Mucosa of descending colon (tissue), 3 donors: ENCODE results near the gene FUT8. TPM values are rescaled to one million over a fixed set of nuclear protein-coding genes. Genes with fewer than 3 reads are reported as not detected.

Source experiments
- ATAC-seq: fragments of 200-7000 bp; cut with Tn5 transposase; one replicate; pipeline ENCODE4 v1.9.1; 2020; ENCODE audit warnings: mild to moderate bottlenecking, moderate library complexity
- DNase-seq, 3 donors: peaks; one replicate each; pipeline ENCODE4 v3.0.0-alpha.2; 2020
- H3K36me3 ChIP-seq: fragments of 200-600 bp; one replicate; pipeline ENCODE4 v1.8.0; 2021; ENCODE audit warnings: low read depth, mild to moderate bottlenecking
- H3K4me1 ChIP-seq: fragments of 200-600 bp; one replicate; pipeline ENCODE4 v1.8.0; 2021; ENCODE audit warnings: low read depth, mild to moderate bottlenecking
- H3K4me3 ChIP-seq: fragments of 200-600 bp; one replicate; pipeline ENCODE4 v1.8.0; 2021; ENCODE audit warnings: mild to moderate bottlenecking
- H3K9me3 ChIP-seq: fragments of 200-600 bp; one replicate; pipeline ENCODE4 v1.8.0; 2021; ENCODE audit warnings: mild to moderate bottlenecking
- CTCF ChIP-seq: fragments of 200-600 bp; IDR thresholded peaks from one replicate; pipeline ENCODE4 v1.8.0; 2022; ENCODE audit warnings: antibody characterized with exemption, mild to moderate bottlenecking
- intact Hi-C, 2 donors: fragments of 100-400 bp; cut with DNase I in 1 of 2; cut with micrococcal nuclease in 1 of 2; formaldehyde crosslinking; loops; one replicate each; pipeline versions ENCODE4 v1.11.0 to v1.11.1; 2022; cut with DNase I, micrococcal nuclease
- total RNA-seq, 3 donors: library from RNA; stranded (reverse); fragmentation: NEBNext Ultra II Directional in 2 of 3; extraction: Animal tissue kit (Norgen Biotek cat#: 25700) in 2 of 3; gene quantifications; one replicate each; pipeline versions ENCODE4 v1.2.1 to v1.2.4, GENCODE V29; 2021 to 2023
- donor health status: DM: no; HTN: no; CAD: no; lungs with moderate emphysema.
- donor health status: DM: no; HTN: no; CAD: no.
- donor health status: DM: no; HTN: yes; CAD: no.

FUT8 gene
- total RNA-seq, 3 donors from 2014 or later, result 24.7 to 38.1 (median 32.2) TPM

GRCh38 chr14:65528069-65528468 is 115.5 kb downstream of the FUT8 start:
- Histone ChIP-seq H3K9me3 (peaks cover 15% of the 10 kb centered on the region), H3K36me3 (no peaks in the 10 kb centered on the region), H3K4me3 (no peak overlapping the region), H3K4me1 (no peaks in the 10 kb centered on the region)
- no peak for ATAC-seq
- no peak for DNase-seq
- intact Hi-C loops, result no loop called here
- no peak for TF ChIP-seq CTCF

GRCh38 chr14:65531148-65531547 is 118.6 kb downstream of the FUT8 start:
- no peak for TF ChIP-seq CTCF
- peaks cover 12% of the 10 kb centered on the region for H3K9me3 ChIP-seq
- intact Hi-C loops, result no loop called here
- no peaks in the 10 kb centered on the region for H3K4me1 ChIP-seq
- ATAC-seq (no peak), DNase-seq (no peak)
- H3K36me3 ChIP-seq, result no peaks in the 10 kb centered on the region
- H3K4me3 ChIP-seq, result no peak overlapping the region

- intact Hi-C loops, result no loop called here
- Histone ChIP-seq H3K4me3 (no peak overlapping the region), H3K4me1 (no peaks in the 10 kb centered on the region), H3K9me3 (peaks cover 2% of the 10 kb centered on the region), H3K36me3 (no peaks in the 10 kb centered on the region)
- DNase-seq (no peak), ATAC-seq (no peak)
- TF ChIP-seq CTCF, result no peak
These were observed 121.3 kb downstream of the FUT8 start for GRCh38 chr14:65533736-65534404.

GRCh38 chr14:65536781-65537423 is 124.4 kb downstream of the FUT8 start:
- H3K9me3 ChIP-seq, result peaks cover 2% of the 10 kb centered on the region
- H3K36me3 ChIP-seq, result no peaks in the 10 kb centered on the region
- no peaks in the 10 kb centered on the region for H3K4me1 ChIP-seq
- TF ChIP-seq CTCF, result no peak
- intact Hi-C loops, result no loop called here
- no peak overlapping the region for H3K4me3 ChIP-seq
- no peak for ATAC-seq
- DNase-seq, result no peak

- intact Hi-C loops, result no loop called here
- Histone ChIP-seq H3K4me1 (no peaks in the 10 kb centered on the region), H3K9me3 (no peaks in the 10 kb centered on the region), H3K36me3 (no peaks in the 10 kb centered on the region), H3K4me3 (no peak overlapping the region)
- no peak for DNase-seq
- TF ChIP-seq CTCF, result no peak
- ATAC-seq, result no peak
These were observed 136.3 kb downstream of the FUT8 start for GRCh38 chr14:65548878-65549277.
